Measurements from ENCODE around the gene ARMH3. TPM values are rescaled to one million over a fixed set of nuclear protein-coding genes. Genes with fewer than 3 reads are reported as not detected.
"Not testable (repeated sequence)": the region's sequence is repeated elsewhere in the genome, so short reads cannot be mapped to it uniquely, and the experiment has no call there.

Gene ARMH3
- total and polyA plus RNA-seq, 4 donors = 14.0 to 25.1 (median 20.8) TPM

DNA sequence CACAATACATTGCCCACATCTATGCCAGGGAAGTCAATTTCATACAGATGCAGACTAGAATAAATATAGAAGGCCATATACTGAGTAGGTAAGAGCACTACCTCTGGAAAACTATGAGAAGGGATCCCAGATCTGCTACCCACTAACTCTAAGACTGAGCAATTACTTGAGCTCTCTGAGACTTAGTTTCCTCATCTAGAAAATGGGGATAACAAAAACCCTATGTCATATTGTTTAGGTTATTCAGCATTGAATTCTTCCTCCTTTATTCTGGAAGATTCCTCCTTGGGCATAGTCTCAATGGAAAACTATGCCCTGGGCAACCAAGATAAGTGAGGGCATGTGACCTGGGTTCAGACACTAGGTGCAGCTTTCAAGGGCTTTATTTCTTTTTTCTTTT lies 4.0 kb upstream of the ARMH3 start:
- Histone ChIP-seq H3K27me3 (ENCODE audit: control insufficient read depth, insufficient read depth, low read length) (no peaks in the 10 kb centered on the region), H3K4me1 (ENCODE audit: control insufficient read depth, insufficient read depth, low read length) (peaks cover 12% of the 10 kb centered on the region), H3K36me3 (ENCODE audit: control insufficient read depth, insufficient read depth, low read length) (no peaks in the 10 kb centered on the region), H3K4me3 (ENCODE audit: low read depth, low read length) (no peak overlapping the region), H3K9me3 (ENCODE audit: control insufficient read depth, insufficient read depth, low read length) (no peaks in the 10 kb centered on the region), H3K27ac (ENCODE audit: low read depth, low read length) (no peak overlapping the region)
- no peak for DNase-seq (ENCODE audit: low read depth in 4 of 6, low spot score in 6 of 6)

DNA sequence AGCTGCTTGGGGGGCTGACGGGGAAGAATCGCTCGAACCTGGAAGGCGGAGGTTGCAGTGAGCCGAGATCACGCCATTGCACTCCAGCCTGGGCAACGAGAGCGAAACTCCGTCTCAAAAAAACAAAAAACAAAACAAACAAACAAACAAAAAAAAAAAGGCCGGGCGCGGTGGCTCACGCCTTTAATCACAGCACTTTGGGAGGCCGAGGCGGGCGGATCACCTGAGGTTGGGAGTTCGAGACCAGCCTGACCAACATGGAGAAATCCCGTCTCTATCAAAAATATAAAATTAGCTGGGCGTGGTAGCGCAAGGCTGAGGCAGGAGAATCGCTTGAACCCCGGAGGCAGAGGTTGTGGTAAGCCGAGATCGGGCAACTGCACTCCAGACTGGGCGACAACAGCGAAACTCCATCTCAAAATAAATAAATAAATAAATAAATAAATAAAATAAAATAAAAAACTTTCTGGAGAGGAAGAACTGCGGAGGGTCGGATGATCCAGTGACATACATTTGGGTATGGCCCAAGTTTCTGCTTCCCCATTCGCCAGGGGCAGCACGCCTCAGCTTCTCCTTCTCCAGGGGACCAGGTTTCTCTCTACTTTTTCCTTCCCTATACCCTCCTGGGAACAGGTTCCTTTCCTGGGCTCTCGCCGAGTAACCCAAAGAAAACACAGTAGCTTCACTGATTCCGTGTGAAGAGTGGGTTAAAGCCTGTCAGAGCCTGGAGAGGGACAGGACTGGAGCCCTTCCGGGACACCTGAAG lies 909 bp downstream of the ARMH3 start:
- Histone ChIP-seq H3K27ac (ENCODE audit: low read depth, low read length) (peak overlapping the region; percentile 86), H3K4me1 (ENCODE audit: control insufficient read depth, insufficient read depth, low read length) (peaks cover 14% of the 10 kb centered on the region), H3K4me3 (ENCODE audit: low read depth, low read length) (peak overlapping the region; percentile 97)
- H3K27me3 ChIP-seq (ENCODE audit: control insufficient read depth, insufficient read depth, low read length); H3K9me3 ChIP-seq (ENCODE audit: control insufficient read depth, insufficient read depth, low read length); DNase-seq (ENCODE audit: low read depth in 4 of 6, low spot score in 6 of 6); H3K36me3 ChIP-seq (ENCODE audit: control insufficient read depth, insufficient read depth, low read length): not testable (repeated sequence)
- WGBS (ENCODE audit: insufficient coverage) = 69% methylated on average over 7 of the region's 34 CpGs

DNA sequence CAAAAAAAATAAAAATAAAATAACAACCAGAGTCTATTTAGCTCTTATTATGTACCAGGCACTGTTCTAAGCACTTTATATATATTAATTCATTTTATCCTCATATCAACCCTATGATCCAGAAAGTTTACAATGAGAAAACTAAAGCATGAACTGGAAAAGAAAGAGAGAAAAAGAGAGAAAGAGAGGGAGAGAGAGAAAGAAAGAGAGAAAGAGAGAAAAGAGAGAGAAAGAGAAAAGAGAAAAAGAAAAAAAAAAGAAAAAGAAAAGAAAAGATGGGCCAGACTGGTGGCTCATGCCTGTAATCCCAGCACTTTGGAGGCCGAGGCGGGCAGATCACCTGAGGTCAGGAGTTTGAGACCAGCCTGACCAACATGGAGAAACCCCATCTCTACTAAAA lies 9.9 kb downstream of the ARMH3 start:
- peaks cover 9% of the 10 kb centered on the region for H3K4me1 ChIP-seq (ENCODE audit: control insufficient read depth, insufficient read depth, low read length)
- no peak overlapping the region for H3K27ac ChIP-seq (ENCODE audit: low read depth, low read length)
- H3K27me3 ChIP-seq (ENCODE audit: control insufficient read depth, insufficient read depth, low read length) = no peaks in the 10 kb centered on the region
- DNase-seq (ENCODE audit: low read depth in 4 of 6, low spot score in 6 of 6) = no peak
- no peaks in the 10 kb centered on the region for H3K9me3 ChIP-seq (ENCODE audit: control insufficient read depth, insufficient read depth, low read length)
- no peaks in the 10 kb centered on the region for H3K36me3 ChIP-seq (ENCODE audit: control insufficient read depth, insufficient read depth, low read length)
- no peak overlapping the region for H3K4me3 ChIP-seq (ENCODE audit: low read depth, low read length)
- WGBS (ENCODE audit: insufficient coverage) = no CpG with 5 or more reads among the region's 2 CpGs

DNA sequence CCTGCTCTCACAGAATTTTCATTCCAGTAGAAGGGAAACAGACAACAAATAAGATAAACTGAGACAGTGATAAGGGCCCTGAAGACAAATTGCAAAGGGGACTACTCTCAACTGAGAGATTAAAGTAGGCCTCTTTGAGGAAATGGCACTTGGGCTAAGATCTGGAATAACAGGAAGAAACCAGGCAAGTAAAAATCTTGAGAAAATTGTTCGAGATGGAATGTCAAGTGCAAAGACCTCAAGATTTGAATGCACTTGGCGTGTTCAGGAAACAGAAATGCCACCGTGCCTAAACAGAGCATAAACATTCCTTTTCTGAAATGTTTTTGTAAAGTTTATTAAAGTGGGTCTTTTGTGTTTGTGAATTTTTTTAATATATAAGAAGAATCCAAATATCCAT lies 10.7 kb downstream of the ARMH3 start:
- Histone ChIP-seq H3K4me3 (ENCODE audit: low read depth, low read length) (no peak overlapping the region), H3K9me3 (ENCODE audit: control insufficient read depth, insufficient read depth, low read length) (no peaks in the 10 kb centered on the region), H3K27ac (ENCODE audit: low read depth, low read length) (no peak overlapping the region), H3K4me1 (ENCODE audit: control insufficient read depth, insufficient read depth, low read length) (peaks cover 9% of the 10 kb centered on the region), H3K36me3 (ENCODE audit: control insufficient read depth, insufficient read depth, low read length) (no peaks in the 10 kb centered on the region), H3K27me3 (ENCODE audit: control insufficient read depth, insufficient read depth, low read length) (no peaks in the 10 kb centered on the region)
- no peak for DNase-seq (ENCODE audit: low read depth in 4 of 6, low spot score in 6 of 6)
- WGBS (ENCODE audit: insufficient coverage) = 83% methylated on average over 1 of the region's 3 CpGs

DNA sequence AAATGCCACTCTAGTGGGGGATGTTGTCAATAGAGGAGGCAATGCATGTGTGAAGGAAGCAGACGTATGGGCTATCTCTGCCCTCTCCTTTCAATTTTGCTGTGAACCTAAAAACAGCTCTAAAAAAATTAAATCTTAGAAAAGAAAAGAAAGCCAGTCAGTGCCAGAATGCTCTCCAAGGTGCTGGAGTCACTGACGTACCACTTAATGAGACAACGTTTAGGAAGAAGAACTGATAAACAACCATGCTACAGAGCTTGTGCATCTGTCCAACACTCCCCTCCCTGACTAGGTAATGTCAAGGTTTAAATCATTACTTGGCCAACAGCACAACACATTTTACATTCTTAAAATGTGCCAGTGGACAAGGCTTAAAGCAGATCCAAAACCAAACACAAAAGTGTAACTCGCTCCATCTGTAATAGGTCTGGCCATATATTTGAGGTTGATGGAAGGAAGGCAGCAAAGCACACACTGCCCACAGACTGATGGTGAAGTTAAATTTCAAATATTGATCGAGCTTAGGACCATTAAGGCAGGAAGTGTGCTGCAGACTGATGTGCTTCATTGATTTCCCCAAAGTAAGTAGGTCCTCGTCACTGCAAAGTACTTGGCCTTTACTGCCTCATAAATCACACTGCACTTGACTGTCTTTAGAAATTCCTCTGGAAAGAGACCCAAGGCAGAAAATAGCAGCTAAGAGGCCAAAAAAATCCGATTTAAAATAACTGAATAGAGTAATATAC lies 15.5 kb downstream of the ARMH3 start:
- Histone ChIP-seq H3K9me3 (ENCODE audit: control insufficient read depth, insufficient read depth, low read length) (no peaks in the 10 kb centered on the region), H3K27me3 (ENCODE audit: control insufficient read depth, insufficient read depth, low read length) (no peaks in the 10 kb centered on the region), H3K4me1 (ENCODE audit: control insufficient read depth, insufficient read depth, low read length) (peaks cover 9% of the 10 kb centered on the region), H3K27ac (ENCODE audit: low read depth, low read length) (no peak overlapping the region), H3K4me3 (ENCODE audit: low read depth, low read length) (no peak overlapping the region), H3K36me3 (ENCODE audit: control insufficient read depth, insufficient read depth, low read length) (peaks cover 21% of the 10 kb centered on the region)
- WGBS (ENCODE audit: insufficient coverage) = 13% methylated on average over 3 of the region's 7 CpGs
- peak in 1 of 6 donors; percentile 74 for DNase-seq (ENCODE audit: low read depth in 4 of 6, low spot score in 6 of 6)

DNA sequence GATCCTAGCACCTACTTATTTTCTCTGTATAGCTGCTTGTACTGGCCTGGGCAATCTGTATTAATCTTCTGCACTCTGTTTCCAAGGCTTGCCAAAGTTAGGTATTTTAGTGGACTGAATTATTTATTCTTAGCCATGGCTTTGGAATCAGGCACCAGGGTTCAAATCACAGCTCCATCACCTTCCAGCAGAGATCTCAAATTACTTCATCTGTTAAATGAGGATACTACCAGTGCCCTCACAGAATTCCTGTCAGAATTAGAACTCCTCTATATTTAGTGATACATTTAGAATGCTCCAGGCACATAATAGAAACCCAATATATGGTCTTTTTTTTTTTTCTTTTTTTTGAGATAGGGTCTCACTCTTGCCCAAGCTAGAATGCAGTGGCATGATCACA lies 17.6 kb downstream of the ARMH3 start:
- Histone ChIP-seq H3K9me3 (ENCODE audit: control insufficient read depth, insufficient read depth, low read length) (no peaks in the 10 kb centered on the region), H3K36me3 (ENCODE audit: control insufficient read depth, insufficient read depth, low read length) (peaks cover 31% of the 10 kb centered on the region)
- no peak for DNase-seq (ENCODE audit: low read depth in 4 of 6, low spot score in 6 of 6)

DNA sequence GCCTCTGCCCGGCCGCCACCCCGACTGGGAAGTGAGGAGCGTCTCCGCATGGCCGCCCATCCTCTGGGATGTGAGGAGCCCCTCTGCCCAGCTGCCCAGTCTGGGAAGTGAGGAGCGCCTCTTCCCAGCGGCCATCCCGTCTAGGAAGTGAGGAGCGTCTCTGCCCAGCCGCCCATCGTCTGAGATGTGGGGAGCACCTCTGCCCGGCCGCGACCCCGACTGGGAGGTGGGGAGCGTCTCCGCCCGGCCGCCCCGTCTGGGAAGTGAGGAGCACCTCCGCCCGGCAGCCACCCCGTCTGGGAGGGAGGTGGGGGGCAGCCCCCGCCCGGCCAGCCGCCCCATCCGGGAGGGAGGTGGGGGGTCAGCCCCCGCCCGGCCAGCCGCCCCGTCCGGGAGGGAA lies 20.2 kb downstream of the ARMH3 start:
- not testable (repeated sequence) for DNase-seq (ENCODE audit: low read depth in 4 of 6, low spot score in 6 of 6); H3K9me3 ChIP-seq (ENCODE audit: control insufficient read depth, insufficient read depth, low read length); H3K27me3 ChIP-seq (ENCODE audit: control insufficient read depth, insufficient read depth, low read length); H3K27ac ChIP-seq (ENCODE audit: low read depth, low read length); H3K4me1 ChIP-seq (ENCODE audit: control insufficient read depth, insufficient read depth, low read length); H3K4me3 ChIP-seq (ENCODE audit: low read depth, low read length)
- H3K36me3 ChIP-seq (ENCODE audit: control insufficient read depth, insufficient read depth, low read length) = peaks cover 40% of the 10 kb centered on the region
- WGBS (ENCODE audit: insufficient coverage) = 98% methylated on average over 8 of the region's 33 CpGs

More for the DNA sequence above, 17.6 kb downstream of the ARMH3 start:
- H3K4me3 ChIP-seq (ENCODE audit: low read depth, low read length) = no peak overlapping the region
- no peaks in the 10 kb centered on the region for H3K4me1 ChIP-seq (ENCODE audit: control insufficient read depth, insufficient read depth, low read length)
- no peak overlapping the region for H3K27ac ChIP-seq (ENCODE audit: low read depth, low read length)
- H3K27me3 ChIP-seq (ENCODE audit: control insufficient read depth, insufficient read depth, low read length) = no peaks in the 10 kb centered on the region

DNA sequence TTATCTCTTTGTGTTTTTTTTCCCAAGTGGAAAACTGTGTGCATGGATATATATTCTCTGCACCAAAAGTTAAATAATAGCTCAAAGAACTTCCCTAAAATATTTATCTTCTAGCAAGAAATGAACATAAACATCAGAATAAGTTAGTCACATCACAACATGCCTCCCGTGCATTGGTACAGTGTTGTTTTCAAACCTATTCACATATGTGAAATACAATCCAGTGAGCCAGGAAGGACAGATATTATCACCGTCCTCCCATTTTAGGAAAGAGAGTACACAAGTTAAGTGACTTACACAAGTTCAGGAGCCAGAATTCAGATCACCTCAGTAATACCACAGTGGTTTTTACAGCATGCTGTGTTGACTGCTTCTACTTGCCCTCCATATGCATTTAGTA lies 22.2 kb downstream of the ARMH3 start:
- no peak overlapping the region for H3K4me3 ChIP-seq (ENCODE audit: low read depth, low read length)
- WGBS (ENCODE audit: insufficient coverage) = no CpG with 5 or more reads among the region's 2 CpGs

DNA sequence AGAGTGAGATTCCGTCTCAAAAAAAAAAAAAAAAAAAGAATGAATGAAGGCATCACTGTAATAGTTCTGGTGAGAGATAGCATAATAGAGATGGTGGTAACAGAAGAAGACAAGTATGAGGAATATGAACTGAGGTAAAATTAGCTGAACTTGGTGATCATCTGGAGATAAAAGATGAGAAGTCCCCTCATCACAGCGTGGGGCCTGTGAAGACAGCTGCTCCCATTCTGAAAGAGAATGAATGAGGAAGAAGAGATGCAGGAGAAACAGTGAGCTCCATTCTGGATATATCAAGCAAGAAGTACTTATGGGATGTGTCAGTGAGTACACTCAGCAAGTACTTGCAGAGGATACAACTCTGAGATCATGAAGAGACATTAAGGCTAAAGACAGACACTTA lies 28.7 kb downstream of the ARMH3 start:
- H3K36me3 ChIP-seq (ENCODE audit: control insufficient read depth, insufficient read depth, low read length) = peaks cover 46% of the 10 kb centered on the region

More for the DNA sequence above, 22.2 kb downstream of the ARMH3 start:
- no peaks in the 10 kb centered on the region for H3K4me1 ChIP-seq (ENCODE audit: control insufficient read depth, insufficient read depth, low read length)
- peaks cover 45% of the 10 kb centered on the region for H3K36me3 ChIP-seq (ENCODE audit: control insufficient read depth, insufficient read depth, low read length)
- no peaks in the 10 kb centered on the region for H3K9me3 ChIP-seq (ENCODE audit: control insufficient read depth, insufficient read depth, low read length)
- no peaks in the 10 kb centered on the region for H3K27me3 ChIP-seq (ENCODE audit: control insufficient read depth, insufficient read depth, low read length)
- no peak for DNase-seq (ENCODE audit: low read depth in 4 of 6, low spot score in 6 of 6)
- no peak overlapping the region for H3K27ac ChIP-seq (ENCODE audit: low read depth, low read length)

DNA sequence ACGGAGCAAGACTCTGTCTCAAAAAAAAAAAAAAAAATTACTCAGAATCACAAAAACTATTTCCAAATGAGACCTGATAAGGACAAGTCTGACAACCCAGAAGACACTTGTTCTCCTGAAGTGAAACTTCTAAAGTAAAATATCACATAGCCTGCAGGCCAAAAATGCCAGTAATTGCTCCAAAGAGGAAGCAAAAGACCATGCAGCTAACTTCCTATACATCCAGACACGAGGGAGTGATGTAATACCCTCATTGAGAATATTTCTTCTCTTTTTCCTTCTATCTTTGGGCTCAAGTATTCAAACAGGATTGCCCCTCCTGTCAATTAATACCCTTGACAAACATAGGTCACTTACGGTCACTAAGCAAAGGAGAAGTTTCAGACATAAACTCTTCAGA lies 31.2 kb downstream of the ARMH3 start:
- Histone ChIP-seq H3K27me3 (ENCODE audit: control insufficient read depth, insufficient read depth, low read length) (no peaks in the 10 kb centered on the region), H3K27ac (ENCODE audit: low read depth, low read length) (no peak overlapping the region), H3K4me1 (ENCODE audit: control insufficient read depth, insufficient read depth, low read length) (no peaks in the 10 kb centered on the region), H3K36me3 (ENCODE audit: control insufficient read depth, insufficient read depth, low read length) (peaks cover 49% of the 10 kb centered on the region), H3K4me3 (ENCODE audit: low read depth, low read length) (no peak overlapping the region), H3K9me3 (ENCODE audit: control insufficient read depth, insufficient read depth, low read length) (no peaks in the 10 kb centered on the region)
- 100% methylated on average over 1 of the region's 3 CpGs for WGBS (ENCODE audit: insufficient coverage)
- DNase-seq (ENCODE audit: low read depth in 4 of 6, low spot score in 6 of 6) = no peak

More for the DNA sequence above, 28.7 kb downstream of the ARMH3 start:
- H3K27me3 ChIP-seq (ENCODE audit: control insufficient read depth, insufficient read depth, low read length) = no peaks in the 10 kb centered on the region
- H3K9me3 ChIP-seq (ENCODE audit: control insufficient read depth, insufficient read depth, low read length) = no peaks in the 10 kb centered on the region
- 100% methylated on average over 2 of the region's 2 CpGs for WGBS (ENCODE audit: insufficient coverage)
- H3K27ac ChIP-seq (ENCODE audit: low read depth, low read length) = no peak overlapping the region
- no peak for DNase-seq (ENCODE audit: low read depth in 4 of 6, low spot score in 6 of 6)
- H3K4me3 ChIP-seq (ENCODE audit: low read depth, low read length) = no peak overlapping the region
- no peaks in the 10 kb centered on the region for H3K4me1 ChIP-seq (ENCODE audit: control insufficient read depth, insufficient read depth, low read length)
